T-helper 1 cell (primary cell): Measurements from ENCODE around the gene SMIM36.
"Not testable (repeated sequence)": the region's sequence is repeated elsewhere in the genome, so short reads cannot be mapped to it uniquely, and the experiment has no call there.

Source experiments
- DNase-seq, 5 donors: peaks; one replicate each; pipeline ENCODE4 v3.0.0-alpha.2; 2012 to 2020

SMIM36 gene

DNA sequence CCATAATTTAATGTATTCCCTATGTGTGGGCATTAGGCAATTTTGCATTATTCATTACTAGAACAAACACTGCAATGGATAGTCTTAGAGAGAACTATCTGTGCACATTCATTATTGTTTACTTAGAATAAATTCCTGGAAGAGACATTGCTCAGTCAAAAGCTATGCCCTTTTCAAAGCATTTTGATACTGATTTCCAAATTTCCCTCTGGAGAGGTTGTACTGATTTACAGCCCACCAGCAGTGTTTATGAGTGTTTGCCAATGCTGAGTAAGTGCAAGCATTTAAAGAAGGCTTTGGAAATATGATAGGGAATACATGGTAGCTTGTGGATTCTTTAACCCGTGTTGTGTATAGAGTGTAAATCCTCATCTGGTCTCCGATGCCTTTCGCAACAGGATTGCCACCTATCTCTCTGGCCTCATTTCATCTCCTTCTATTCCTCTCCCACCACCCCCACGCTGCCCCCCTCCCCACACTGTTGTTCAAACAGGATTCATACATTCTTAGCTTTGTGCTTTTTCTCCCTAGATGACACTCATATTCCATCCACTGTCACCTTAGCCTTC is 56.3 kb downstream of the SMIM36 start:
- DNase-seq = no peak

DNA sequence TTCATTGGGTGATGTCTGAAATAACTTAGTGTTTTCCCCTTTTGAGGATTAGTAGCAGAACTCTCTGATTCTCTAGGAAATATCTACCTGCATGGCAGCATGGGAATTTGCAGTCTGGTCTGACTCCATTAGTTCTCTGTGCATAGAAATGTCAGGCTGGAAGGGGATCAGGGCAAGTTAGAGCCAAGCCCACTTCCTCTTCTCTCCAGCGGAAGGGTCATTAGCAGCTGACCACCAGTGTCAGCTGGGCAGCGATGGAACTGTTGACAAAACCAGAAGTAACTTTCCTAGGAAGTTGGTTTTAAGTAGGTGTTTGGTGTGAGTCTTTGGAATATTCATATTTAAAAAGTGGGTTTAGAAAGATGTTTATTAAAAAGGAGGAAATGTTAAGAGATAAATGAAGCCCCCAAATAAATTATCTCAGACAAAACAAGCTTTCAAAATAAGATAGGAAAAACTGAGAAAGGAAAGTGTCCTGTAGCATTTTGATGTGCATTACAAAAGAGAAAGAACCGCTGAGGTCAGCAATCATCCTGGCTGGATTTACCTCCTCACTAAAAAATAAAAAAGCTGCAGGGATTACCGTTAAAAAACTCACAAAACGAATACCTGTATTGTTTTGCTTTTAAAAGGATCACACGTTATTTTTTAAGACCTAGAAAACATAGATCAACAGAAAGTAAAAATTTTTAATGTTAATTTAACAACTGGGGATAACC is 57.3 kb downstream of the SMIM36 start:
- no peak for DNase-seq

DNA sequence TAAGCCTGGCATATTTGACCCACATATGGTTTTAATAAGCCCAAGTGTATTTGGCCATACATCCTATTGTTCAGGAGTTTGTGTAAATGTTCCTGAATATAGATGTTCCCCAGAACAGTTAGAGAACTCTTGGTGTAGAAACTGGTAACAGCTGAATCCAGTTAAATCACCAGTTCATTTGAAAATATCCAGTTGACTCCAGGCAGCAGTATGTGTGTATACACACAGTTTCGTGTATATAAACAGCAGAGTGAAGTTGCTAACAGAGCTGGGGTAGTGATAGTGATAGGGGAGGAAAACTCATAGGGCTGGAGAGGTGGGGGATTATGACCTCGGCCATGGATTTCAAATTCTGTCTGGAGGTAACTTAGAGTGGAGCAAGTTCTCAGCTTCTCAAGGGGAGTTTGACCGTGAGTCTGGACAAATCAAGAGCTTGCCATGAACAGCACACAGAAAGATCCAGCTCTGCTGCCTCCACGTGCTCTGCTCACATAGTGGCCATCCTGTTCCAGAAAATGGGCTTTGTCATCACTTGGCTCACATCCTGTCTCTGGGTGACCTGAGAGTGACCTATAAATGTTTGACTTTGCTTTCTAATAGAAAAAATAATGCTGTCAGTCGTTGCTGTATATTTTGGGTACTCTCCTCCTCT is 59.0 kb downstream of the SMIM36 start:
- no peak for DNase-seq

DNA sequence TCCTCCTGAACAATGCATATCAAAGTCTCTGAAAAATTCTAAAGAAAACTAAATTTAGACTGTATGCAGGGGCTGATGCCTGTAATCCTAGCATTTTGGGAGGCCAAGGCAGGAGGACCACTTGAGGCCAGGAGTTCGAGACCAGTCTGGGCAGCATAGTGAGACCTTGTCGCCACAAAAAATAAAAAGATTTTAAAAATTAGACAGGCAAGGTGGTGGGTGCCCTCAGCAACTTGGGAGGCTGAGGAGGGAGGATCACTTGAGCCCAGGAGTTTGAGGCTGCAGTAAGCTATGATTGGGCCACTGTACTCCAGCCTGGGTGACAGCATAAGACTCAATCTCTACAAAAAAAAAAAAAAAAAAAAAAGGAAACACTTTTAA is 59.5 kb downstream of the SMIM36 start:
- no peak for DNase-seq

DNA sequence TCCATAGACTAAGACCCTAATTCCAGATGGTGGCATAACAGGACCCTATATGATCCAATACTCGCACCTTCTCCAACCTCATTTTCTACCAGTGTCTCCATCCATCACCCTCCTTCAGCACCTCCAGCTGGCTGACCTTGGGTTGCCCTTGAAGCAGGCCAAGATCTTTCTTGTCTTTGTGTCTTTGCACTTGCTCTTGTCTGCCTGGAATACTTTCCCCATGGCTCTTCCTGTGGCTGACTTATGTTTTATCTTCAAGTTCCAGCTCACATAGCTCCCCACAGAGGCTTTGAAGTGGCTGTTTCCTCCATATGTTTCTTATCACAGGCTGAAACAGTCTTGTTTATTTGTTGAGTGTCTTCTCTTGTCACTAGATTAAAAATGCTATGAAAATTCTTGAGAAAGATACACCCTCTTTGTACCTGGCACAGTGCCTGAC is 60.0 kb downstream of the SMIM36 start:
- no peak for DNase-seq

DNA sequence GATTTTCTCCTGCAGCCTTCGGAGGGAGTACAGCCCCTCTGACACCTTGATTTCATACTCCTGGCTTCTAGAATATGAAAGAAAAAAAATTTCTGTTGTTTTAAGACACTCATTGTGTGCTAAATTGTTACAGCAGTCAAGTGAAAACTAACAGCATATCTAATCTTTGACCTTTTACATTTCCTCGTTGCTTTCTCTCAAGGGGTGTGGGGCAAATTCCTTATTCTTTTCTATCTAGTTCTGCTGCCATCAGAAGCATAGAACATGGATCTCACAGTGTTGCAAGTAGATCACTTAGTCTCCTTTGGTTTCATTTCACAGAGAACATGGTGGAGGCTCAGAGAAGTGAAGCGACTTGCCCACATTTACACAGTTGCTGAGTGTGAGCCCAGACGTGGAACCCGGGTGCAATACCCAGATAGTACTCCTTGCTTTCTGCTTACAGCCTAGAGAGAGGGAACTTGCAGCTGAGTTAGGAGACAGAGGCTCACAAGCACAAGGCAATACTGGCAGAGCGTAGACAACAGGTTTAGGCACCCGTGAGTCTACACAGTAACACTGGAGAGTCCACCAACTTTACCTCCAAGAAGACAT is 60.9 kb downstream of the SMIM36 start:
- no peak for DNase-seq

DNA sequence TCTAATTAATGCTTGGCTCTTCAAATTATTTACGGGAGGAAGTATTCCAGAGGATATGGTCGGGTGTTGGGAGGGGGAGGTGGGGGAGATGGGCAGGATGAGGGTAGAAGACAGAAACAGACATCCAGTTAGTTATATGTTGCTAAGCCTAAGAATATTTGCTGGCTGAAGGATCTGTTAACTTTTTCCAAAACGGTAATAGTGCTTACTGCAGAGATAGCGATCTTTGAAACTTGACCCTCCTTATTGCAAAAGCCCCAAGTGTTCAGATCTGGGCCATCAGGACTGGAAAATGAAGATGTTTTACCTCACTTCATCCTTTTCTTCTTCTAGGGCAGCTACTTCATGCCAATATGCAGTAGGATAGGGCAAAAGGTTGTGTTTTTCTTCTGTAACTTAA is 62.6 kb downstream of the SMIM36 start:
- DNase-seq = no peak

DNA sequence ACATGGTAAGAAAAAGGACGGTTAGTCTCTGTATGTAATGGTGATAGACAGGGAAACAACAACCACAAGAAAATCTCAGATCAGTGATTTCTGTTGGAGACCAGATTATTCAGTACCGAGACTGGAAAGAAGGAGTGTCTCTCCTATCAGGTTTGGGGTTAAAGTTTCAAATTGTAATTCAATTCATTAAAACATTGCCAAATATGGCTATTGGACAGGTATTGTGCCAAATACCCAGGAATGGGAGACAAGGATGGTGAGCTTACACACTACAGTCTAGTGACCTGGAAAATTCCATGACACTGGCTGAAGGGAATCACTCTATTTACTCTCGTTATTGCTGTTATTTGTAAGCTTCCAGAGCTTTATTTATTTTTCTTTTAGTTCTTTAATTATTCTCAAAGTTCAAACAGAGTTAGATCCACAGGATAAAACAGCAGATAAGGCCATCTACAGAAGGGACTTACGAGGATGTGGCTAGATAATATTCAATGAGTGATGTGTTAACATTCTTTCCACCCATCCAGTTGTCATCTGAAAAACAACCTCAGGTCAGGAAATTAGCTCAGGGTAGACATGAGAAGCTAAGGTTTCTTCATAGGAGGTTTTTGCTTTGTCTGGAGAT is 64.6 kb downstream of the SMIM36 start:
- DNase-seq = no peak

DNA sequence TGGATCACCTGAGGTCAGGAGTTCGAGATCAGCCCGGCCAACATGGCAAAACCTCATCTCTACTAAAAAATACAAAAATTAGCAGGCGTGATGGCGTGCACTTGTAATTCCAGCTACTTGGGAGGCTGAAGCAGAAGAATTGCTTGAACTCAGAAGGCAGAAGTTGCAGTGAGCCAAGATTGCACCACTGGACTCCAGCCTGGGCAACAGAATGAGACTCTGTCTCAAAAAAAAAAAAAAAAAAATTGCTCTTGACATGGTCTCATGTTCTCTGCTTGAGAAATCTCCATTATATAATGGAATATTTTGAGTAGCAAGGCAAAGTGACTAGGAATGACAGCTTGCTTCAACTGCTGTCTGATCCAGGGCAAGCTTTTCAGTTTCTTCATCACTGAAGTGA is 65.2 kb downstream of the SMIM36 start:
- DNase-seq = not testable (repeated sequence)

DNA sequence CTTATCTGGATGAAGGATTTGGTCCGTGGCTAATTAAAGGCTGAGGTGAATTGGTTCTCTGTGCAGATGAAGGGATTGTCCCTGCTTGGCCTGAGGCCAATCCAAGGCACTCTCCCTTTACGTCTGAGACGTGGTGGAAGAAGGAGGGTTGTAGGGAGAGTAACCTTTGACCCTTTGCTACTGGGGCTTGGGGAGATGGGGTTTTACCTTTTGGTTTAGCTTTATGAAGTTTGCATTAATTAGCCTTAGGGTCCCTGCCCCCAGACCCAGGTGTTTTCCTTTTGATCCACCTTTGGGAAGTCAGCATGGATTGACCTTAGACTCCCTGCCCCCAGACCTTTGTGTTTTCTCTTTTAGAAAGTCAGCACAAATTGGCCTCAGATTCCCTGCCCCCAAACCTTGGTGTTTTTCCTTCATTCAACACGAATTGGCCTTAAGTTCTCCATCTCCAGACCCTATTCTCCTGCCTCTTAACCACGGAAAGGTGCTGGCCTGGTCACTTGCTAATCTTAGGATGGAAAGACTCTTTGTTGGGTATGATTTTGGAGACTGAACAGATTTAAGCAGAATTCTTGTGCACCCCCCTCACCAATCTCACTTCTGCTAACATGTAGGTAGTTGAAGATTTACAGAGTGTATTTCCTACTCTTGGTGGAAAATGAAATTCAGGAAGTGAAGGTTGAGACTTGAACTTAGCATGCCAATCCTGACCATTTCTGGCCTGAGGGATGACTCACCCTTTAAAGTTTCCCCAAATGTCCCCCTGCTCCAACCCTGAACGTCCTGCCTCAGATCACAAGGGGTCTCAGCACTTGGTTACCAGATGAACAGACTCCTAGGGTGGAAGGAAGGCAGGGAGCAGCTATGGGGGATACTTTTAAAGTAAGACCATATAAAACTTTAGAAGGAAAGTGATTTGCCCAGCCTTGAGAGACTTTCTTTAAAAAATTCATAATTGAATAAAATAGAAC is 66.5 kb downstream of the SMIM36 start:
- DNase-seq = no peak

DNA sequence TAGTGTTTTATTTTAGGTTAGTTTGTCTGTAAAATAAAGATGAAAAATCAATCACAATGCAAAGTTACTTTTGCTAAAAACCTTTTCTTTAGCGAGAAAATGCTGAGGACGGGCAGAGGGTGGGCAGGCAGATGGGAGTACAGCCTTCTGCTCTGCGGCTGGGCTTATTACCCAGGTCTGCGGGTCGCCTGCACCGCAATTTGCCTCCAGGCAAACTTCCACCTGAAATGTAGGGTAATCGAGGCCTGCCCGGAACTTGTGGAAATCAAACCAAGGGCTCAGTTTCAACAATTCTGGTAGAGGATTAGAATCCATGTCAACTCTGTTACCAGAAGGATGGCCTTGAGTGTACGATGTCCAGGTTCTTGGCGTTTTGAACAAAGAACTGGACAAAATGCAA is 67.3 kb downstream of the SMIM36 start:
- no peak for DNase-seq

DNA sequence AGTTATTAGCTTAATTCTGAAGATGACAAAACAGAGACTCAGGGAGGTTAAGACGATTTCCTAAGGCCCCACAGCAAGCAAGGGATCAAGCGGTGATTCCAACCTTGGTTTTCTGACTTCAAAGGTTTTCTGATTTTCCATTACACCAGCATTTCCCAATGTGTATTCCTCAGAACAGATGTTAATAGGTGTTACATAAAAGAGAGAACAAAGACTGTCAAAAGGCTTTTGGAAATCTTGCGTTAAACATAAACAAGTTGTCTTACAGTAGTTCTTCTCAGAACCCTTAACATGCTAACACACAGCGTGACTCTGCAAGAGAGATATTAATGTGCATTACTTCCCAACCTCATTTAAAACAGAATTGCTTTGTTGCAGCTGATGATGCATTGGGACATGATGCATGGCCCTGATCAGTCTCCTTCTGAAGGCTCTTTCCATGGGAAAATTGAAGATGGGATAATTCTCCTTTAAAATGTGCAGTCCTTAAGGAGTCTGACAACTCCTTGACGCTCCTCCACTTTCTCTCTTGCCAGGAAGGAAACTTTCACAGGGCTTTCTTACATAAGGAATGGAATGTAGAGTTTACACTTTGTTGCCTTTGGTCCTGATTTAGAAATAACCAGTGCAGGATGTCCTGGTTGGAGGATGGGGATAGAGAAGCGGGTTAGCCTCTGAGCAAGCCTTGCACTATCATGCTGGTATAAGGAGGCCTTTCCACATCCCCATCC is 68.1 kb downstream of the SMIM36 start:
- no peak for DNase-seq

DNA sequence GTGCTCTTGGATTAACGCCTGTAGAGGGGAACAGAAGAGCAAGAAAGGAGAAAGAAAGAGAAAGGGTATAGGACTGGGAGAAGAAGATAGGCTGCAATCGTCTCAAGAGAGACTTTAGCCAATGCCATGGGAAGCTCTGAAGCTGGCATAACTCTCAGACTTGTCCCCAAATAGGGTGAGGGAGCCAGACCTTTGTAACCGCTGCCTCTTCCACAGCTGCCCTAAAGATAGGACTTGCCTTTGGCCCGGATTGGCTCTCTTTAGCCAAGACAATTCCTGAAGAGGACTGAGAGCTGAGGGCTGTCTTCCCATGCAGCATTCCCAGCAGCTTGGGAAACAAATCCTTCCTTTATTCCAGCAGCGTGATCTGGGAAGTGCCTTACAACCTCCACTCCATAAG is 68.8 kb downstream of the SMIM36 start:
- DNase-seq = no peak

DNA sequence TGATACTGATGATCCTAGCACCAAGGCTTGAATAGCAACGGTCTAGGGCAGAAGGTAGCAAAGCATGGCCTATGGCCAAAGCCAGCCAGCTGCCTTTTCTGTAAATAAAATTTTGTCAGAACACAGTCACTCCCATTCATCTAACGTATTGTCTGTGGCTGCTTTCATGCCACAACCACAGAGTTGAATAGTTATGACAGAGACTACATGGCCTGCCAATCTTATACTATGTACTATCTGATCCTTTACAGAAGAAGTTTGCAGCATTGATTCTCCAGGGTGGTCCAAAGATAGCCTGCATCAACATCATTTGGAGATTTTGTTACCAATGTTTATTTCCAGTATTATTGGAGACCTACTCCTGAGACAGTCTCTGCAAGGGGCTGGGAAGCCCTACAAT is 69.7 kb downstream of the SMIM36 start:
- no peak for DNase-seq

DNA sequence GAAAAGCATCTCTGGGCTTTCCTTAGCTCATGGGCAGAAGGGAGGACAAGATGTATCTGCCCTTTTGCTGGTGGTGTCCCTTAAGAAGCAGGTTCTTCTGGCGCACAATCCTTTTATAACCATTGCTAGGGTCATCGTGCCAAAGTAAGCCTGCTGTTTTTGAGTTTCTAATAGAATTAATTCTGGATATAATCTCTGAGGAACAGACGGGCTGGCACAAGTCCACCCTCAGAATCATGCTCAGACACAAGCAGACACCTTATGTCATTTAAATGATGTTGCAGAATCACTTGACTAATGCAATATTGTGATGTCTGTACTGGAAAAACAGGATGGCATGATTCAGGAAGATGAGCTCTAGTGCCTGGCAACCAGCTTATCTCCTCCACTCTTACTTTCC is 70.9 kb downstream of the SMIM36 start:
- DNase-seq = no peak

DNA sequence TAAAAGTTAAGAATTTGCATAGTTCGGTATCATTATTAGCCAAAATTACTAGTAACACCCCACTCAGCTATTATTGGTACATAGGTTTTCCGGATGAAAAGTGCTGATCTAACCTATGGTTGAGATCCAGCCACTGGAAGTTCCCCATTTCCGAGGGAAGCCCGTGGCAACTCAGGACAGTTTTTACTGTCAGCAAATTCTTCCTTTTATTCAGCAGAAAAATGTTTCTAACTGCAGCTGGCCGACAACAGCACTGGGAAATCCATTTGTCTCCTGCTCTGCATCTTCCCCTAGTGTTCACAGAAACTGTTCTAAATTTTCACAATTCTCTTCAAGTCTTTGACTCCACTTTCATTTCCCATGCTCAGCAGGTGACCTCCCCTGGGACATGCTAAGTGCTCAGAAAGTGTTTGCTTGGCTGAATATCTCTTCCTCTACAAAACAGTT is 74.1 kb downstream of the SMIM36 start:
- DNase-seq = no peak

DNA sequence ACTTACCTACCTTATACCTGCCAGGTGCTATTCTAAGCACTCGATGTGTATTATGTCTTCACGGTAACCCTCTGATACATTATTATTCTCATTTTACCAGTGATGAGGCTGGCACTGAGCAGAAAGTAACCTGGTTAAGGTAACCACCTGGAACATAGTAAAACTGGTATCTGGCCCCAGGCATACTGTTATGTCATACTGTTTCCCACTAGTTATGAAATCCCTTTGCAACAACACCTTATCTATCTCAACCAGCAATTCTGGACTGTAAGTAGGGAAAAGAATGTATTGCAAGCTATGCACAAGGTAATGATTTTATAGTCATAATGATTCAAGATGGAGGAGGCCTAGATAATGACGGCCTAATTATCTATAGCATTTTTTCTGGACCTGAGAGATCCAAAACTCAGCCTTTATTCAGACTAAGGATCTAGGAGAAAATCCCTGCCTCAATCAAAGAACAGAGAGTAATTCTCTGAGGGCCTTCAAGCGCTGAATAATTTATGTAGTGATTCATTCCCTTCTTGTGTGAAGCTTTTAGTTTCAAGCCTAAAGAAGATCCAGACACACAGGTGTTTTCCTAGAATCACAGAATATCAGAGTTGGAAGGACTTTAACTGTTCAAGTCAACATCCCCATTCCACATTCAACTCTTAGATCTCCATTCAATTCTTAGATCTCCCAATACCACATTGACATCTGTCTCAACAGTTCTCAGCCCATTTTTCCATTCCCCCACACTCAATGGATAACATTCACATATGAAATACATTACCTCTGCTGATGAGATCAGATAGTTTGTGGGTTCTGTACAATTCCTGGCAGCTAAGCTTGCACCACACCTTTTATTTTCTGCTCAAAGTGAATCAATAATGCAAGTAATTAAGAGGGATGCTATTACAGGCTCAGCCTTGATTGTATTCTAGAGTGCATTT is 74.8 kb downstream of the SMIM36 start:
- DNase-seq = no peak

DNA sequence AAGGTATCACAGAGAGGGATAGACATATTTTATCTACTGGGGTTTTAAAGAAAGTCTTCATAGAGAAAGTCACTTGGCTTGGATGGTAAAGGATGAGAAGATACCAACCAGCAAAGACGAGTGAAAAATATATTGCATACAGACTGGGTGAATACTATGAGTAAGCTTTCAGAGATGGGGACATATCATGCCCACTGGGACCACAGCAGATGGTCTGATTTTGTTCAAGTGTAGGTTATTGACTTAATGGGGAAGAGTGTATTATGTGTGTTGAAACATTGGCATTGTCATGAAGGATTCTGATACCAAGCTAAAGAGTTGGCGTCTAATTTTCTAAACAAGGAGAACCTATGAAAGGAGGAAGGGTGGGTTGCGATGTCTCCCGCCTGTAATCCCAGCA is 75.8 kb downstream of the SMIM36 start:
- no peak for DNase-seq

DNA sequence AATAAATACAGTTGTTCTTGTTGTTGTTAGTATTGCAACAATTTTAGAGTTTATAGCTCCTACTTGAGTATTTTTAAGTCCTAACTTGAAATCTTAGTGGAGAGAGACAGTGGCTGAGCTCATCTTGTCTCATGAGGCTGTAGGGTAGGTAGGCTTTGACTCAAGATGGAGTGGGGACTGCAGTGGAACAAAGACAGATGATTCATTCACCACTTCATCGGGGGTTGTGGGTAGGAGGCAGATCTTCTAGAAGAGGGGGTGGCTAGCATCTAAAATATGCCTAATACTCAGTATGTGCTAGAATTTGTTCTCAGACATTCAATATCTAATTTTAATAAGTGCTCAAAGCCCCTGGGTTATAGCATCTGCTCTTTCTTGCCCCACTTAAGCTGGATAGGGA is 76.5 kb downstream of the SMIM36 start:
- DNase-seq = no peak
